ENCODE results near the gene CCNT2. TPM values are rescaled to one million over a fixed set of nuclear protein-coding genes. Genes with fewer than 3 reads are reported as not detected.

CCNT2 gene
- total RNA-seq, 2 donors from 2014 or later, result 20.3 to 24.2 TPM

Other genes with a start within 250 kb of the CCNT2 start
- 10 to 100 TPM in 1 of 2 donors, 1 to 10 TPM in 1; 3.5 to 11.6 TPM for gene TMEM163, start 199.8 kb upstream of the CCNT2 start, total RNA-seq
- gene ACMSD, start 80.2 kb upstream of the CCNT2 start, total RNA-seq, result not detected
- gene MAP3K19, start 128.6 kb downstream of the CCNT2 start, total RNA-seq, result not detected
- gene RAB3GAP1, start 133.5 kb downstream of the CCNT2 start, total RNA-seq, result 10 to 100 TPM; 33.3 to 38.9 TPM